ENCODE data around the gene PCAT7.

- no peak for TF ChIP-seq POLR2A (IDR thresholded peaks at IDR 0.05)
- no peak for TF ChIP-seq CTCF (IDR thresholded peaks at IDR 0.05)
- TF ChIP-seq EP300 (IDR thresholded peaks at IDR 0.05): no peak
Observed at GRCh38 chr9:94600258-94600657, 45.4 kb downstream of the PCAT7 start.

All from ovary (tissue), 3 donors.